Naive thymus-derived CD8-positive, alpha-beta T cell (primary cell): ENCODE measurements around the gene AACS. TPM values are rescaled to one million over a fixed set of nuclear protein-coding genes. Genes with fewer than 3 reads are reported as not detected.

ENCODE experiments used
- ATAC-seq, 2 donors: fragments of 150-1000 bp; cut with Tn5 transposase in 1 of 2; sonication (Bioruptor Pico), chemical (Tn5 transposase) in 1 of 2; 1 replicate in 1 of 2; 2 replicates in 1 of 2; pipeline ENCODE4 v1.10.0; 2021; ENCODE audit warnings: mild to moderate bottlenecking in 2 of 2, moderate library complexity in 2 of 2
- POLR2A ChIA-PET: fragments of 350-600 bp; sonication (Branson Sonifier 250); formaldehyde crosslinking; loops from one replicate; lab custom pipeline; 2021; ENCODE audit warnings: antibody characterized with exemption; lab: Charles Lee
- DNase-seq, 10 donors: peaks; one replicate each; pipeline versions ENCODE4 v3.0.0 to v3.0.0-alpha.2; 2020 to 2022
- H3K27ac Mint-ChIP-seq, 10 donors: one replicate each; pipeline ENCODE4 v1.8.0; 2020 to 2022; ENCODE audit warnings: mild to moderate bottlenecking in 10 of 10, mixed read lengths in 10 of 10, moderate library complexity in 4 of 10, inconsistent platforms in 1 of 10
- H3K27me3 Mint-ChIP-seq, 5 donors: one replicate each; pipeline ENCODE4 v1.8.0; 2021 to 2022; ENCODE audit warnings: mixed read lengths in 5 of 5
- H3K36me3 Mint-ChIP-seq, 3 donors: one replicate each; pipeline ENCODE4 v1.8.0; 2020 to 2022; ENCODE audit warnings: mixed read lengths in 3 of 3, mild to moderate bottlenecking in 2 of 3, inconsistent platforms in 1 of 3
- H3K4me1 Mint-ChIP-seq, 4 donors: one replicate each; pipeline ENCODE4 v1.8.0; 2021 to 2022; ENCODE audit warnings: mixed read lengths in 4 of 4
- H3K4me3 Mint-ChIP-seq, 10 donors: one replicate each; pipeline ENCODE4 v1.8.0; 2020 to 2022; ENCODE audit warnings: mild to moderate bottlenecking in 10 of 10, mixed read lengths in 10 of 10, moderate library complexity in 6 of 10, inconsistent platforms in 1 of 10
- H3K9me3 Mint-ChIP-seq, 9 donors: one replicate each; pipeline ENCODE4 v1.8.0; 2020 to 2022; ENCODE audit warnings: mixed read lengths in 9 of 9, mild to moderate bottlenecking in 3 of 9, inconsistent platforms in 1 of 9, moderate library complexity in 1 of 9
- polyA plus RNA-seq, 3 donors: library from polyadenylated mRNA; unstranded; fragments of 300-500 nt; fragmentation: Illumina TruSeq; gene quantifications; one replicate each; pipeline ENCODE4 v1.2.3, GENCODE V29; 2021
- total RNA-seq, 8 experiments: library from RNA in 2 of 8; stranded (reverse) in 2 of 8; gene quantifications; one replicate each; pipeline ENCODE4 v1.2.3 and lab custom pipeline; 2021 to 2026

AACS gene
- total and polyA plus RNA-seq, 5 experiments from 2014 or later = 7.4 to 20.4 (median 17.2) TPM

DNA sequence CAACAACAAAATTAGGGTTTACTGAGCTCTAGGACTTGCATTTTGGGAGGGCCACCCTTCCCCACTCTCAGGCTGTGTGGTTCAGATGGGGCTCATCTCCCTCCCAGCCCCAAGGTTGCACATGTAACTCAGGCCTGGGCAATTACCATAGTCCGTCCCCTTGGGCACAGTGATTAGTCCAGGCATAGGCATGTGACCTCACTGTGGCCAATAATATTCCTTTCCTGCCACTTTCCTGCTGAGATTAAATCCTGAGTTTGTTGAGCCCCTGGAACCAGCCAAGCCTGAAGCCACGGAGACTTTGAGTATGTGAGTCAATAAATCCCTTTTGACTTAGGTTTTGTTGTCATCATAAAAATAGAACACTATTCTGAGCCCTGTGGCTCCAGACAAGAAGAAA lies 113.0 kb downstream of the AACS start:
- ATAC-seq (no peak), DNase-seq (no peak)
- POLR2A ChIA-PET = no interaction called here
- H3K36me3 Mint-ChIP-seq = peaks cover 0 to 9% (median 0%) of the 10 kb centered on the region in 3 donors
- H3K27ac Mint-ChIP-seq = no peak overlapping the region
- H3K27me3 Mint-ChIP-seq = peaks cover 28 to 68% (median 37%) of the 10 kb centered on the region in 5 donors
- peaks cover 0 to 11% (median 0%) of the 10 kb centered on the region in 9 donors for H3K9me3 Mint-ChIP-seq
- peaks cover 1 to 2% (median 1%) of the 10 kb centered on the region in 4 donors for H3K4me1 Mint-ChIP-seq
- H3K4me3 Mint-ChIP-seq = no peak overlapping the region

DNA sequence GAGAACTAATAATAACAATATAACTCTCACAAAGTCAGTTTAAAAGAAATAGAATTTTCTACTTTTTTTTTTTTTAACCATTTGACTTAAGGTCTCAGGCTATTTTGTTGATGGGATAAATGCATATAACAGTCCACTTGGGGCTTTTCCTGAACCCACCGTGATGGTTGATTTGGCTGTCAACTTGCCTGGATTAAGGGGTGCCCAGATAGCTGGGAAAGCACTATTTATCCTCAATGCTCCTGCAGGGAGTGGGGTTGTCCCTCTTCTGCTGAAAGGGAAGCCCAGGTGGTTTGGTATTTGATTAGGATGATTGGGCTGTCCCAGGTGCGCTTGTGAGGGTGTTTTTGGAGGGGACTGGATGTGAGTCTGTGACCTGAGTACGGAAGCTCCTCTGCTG lies 114.9 kb downstream of the AACS start:
- no peak for ATAC-seq
- peaks cover 0 to 9% (median 0%) of the 10 kb centered on the region in 9 donors for H3K9me3 Mint-ChIP-seq
- peaks cover 2 to 8% (median 4%) of the 10 kb centered on the region in 4 donors for H3K4me1 Mint-ChIP-seq
- peaks cover 0 to 6% (median 0%) of the 10 kb centered on the region in 3 donors for H3K36me3 Mint-ChIP-seq
- no peak for DNase-seq
- H3K4me3 Mint-ChIP-seq = no peak overlapping the region
- POLR2A ChIA-PET = no interaction called here
- H3K27me3 Mint-ChIP-seq = peaks cover 39 to 82% (median 49%) of the 10 kb centered on the region in 5 donors
- H3K27ac Mint-ChIP-seq = no peak overlapping the region

DNA sequence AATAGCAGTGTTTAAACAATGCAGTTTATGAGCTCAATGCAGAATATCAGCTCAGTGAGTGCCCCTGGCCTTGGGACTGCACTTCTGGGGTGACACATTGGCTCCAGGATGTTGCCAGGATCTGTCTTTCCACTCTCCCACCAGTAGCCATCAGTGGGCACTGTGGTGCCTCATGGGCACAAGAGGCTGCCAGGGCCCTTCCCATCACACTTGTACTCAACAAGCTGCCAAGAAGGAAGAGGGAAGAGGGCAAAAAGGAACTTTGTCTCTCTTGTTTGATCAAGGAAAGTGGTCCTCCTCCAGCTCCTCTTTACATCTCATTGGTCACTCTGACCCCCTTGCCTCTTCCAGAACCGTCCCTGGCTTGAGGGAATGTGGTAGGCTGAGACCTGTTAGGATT lies 115.9 kb downstream of the AACS start:
- DNase-seq (no peak), ATAC-seq (no peak)
- H3K4me3 Mint-ChIP-seq = no peak overlapping the region
- no peak overlapping the region for H3K27ac Mint-ChIP-seq
- POLR2A ChIA-PET = no interaction called here
- peaks cover 2 to 10% (median 5%) of the 10 kb centered on the region in 4 donors for H3K4me1 Mint-ChIP-seq
- peaks cover 0 to under 1% (median 0%) of the 10 kb centered on the region in 9 donors for H3K9me3 Mint-ChIP-seq
- H3K36me3 Mint-ChIP-seq = no peaks in the 10 kb centered on the region
- peaks cover 38 to 80% (median 52%) of the 10 kb centered on the region in 5 donors for H3K27me3 Mint-ChIP-seq

DNA sequence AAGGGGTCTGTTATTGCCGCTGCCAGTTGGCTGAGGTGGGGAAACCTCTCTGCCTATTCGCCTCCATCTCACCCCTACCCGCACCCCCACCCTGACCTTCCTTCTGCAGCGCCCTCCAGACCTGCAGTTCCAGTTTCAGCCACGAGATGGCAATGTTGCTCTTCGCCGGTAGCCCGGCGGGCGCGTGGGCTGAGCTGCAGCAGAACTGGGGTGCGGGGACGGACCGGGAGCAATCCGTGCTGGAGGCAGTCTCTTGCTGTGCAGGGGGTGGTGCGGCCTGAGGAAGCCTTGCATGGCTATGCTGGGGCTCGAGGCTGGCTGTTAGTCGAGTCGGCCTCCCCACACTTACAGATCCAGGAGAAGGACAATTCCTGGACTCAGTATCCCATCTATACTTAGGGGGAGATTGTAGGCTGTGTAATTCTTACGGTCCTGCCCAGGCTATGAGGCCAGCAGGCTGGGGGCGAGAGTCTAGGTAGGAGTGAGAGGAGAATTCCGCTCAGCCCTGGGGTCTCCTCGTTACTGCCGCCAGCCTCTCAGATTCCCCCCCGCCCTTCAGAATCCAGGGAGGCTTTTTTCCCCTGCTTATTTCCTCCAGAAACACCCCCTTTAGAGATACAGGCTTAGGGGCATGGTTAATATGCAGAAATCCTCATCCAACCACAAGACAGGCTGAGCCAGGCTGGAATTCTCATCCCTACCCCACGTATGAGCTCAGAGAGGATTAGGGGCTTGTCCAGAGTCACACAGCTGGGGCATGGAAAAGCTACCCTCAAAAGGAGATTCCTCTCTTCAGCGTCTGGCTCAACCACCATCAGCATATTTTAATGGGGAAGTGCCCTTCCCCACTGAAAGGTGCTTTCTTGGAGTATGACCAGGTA lies 118.2 kb downstream of the AACS start:
- peaks cover 38 to 68% (median 50%) of the 10 kb centered on the region in 5 donors for H3K27me3 Mint-ChIP-seq
- H3K4me1 Mint-ChIP-seq = peaks cover 2 to 17% (median 9%) of the 10 kb centered on the region in 4 donors
- POLR2A ChIA-PET = no interaction called here
- no peak overlapping the region for H3K27ac Mint-ChIP-seq
- no peaks in the 10 kb centered on the region for H3K9me3 Mint-ChIP-seq
- H3K4me3 Mint-ChIP-seq = peak overlapping the region in 2 of 10 donors; percentile 3 to 18
- peak; percentile 80 to 81 for ATAC-seq
- H3K36me3 Mint-ChIP-seq = peaks cover 0 to 5% (median 0%) of the 10 kb centered on the region in 3 donors
- DNase-seq = peak; percentile 52 to 83 (median 71)

DNA sequence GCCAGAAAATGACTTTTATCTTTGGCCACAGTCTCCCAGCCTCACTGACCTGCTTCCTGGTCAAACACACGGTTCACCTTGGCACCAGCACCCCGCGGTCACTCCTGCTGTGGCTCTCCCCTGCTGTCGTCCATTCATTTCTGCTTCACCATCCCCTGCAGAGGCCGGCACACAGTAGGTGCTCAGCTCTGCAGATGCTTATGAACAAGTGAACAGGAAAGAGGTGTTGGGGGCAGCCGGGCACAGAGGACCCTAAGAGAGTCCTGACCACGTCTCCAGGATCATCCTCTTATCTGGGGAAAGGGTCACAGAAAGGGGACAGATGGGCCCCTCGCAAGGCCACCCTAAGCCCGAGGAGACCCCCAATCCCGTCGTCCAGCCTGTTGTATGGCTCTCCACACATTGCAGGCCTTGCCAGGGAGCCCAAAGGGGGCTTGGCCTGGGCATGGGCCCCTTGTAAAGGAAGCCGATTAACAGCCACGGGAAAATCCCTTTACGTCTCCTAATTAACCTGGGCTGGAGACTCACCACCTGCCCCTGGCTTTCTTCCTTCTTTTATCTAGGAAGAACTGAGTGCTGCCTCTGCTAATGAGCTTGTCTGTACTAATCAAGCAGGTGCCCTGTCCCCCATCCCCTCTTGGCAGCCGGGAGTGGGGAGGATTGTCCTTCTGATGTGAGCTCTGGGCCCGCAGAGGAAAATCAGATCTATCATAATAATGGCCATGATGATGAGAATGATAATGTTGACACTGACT lies 119.2 kb downstream of the AACS start:
- ATAC-seq (no peak), DNase-seq (no peak)
- no peaks in the 10 kb centered on the region for H3K9me3 Mint-ChIP-seq
- peaks cover 0 to 5% (median 0%) of the 10 kb centered on the region in 3 donors for H3K36me3 Mint-ChIP-seq
- no peak overlapping the region for H3K27ac Mint-ChIP-seq
- H3K27me3 Mint-ChIP-seq = peaks cover 38 to 71% (median 56%) of the 10 kb centered on the region in 5 donors
- H3K4me1 Mint-ChIP-seq = peaks cover 2 to 17% (median 9%) of the 10 kb centered on the region in 4 donors
- peak overlapping the region in 4 of 10 donors; percentile 8 to 43 (median 32) for H3K4me3 Mint-ChIP-seq
- POLR2A ChIA-PET = no interaction called here

DNA sequence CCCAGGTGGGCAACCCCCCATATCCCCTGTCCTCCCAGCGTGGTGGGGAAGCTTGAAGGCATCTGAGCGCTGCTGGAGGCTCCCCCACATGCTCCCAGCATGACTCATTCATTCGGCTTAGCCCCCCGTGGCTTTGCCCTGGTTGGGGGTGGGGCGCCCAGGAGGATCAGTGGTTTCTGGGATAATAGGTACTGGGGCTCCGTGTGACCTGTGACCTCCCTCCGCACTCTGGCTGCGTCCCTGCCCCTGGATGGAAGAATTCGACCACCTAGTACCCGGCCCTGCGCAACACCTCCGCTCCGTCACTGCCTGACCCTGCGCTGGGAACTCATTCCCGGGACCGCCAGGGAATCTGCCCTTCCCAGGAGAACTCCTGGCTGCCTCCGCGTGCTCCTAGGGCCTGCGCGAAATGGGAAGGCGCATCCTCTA lies 120.1 kb downstream of the AACS start:
- peaks cover 40 to 80% (median 60%) of the 10 kb centered on the region in 5 donors for H3K27me3 Mint-ChIP-seq
- peaks cover 2 to 17% (median 9%) of the 10 kb centered on the region in 4 donors for H3K4me1 Mint-ChIP-seq
- peak overlapping the region in 3 of 10 donors; percentile 11 to 35 (median 22) for H3K4me3 Mint-ChIP-seq
- H3K9me3 Mint-ChIP-seq = no peaks in the 10 kb centered on the region
- ATAC-seq (no peak), DNase-seq (no peak)
- POLR2A ChIA-PET = no interaction called here
- H3K27ac Mint-ChIP-seq = no peak overlapping the region
- H3K36me3 Mint-ChIP-seq = peaks cover 0 to 5% (median 0%) of the 10 kb centered on the region in 3 donors

DNA sequence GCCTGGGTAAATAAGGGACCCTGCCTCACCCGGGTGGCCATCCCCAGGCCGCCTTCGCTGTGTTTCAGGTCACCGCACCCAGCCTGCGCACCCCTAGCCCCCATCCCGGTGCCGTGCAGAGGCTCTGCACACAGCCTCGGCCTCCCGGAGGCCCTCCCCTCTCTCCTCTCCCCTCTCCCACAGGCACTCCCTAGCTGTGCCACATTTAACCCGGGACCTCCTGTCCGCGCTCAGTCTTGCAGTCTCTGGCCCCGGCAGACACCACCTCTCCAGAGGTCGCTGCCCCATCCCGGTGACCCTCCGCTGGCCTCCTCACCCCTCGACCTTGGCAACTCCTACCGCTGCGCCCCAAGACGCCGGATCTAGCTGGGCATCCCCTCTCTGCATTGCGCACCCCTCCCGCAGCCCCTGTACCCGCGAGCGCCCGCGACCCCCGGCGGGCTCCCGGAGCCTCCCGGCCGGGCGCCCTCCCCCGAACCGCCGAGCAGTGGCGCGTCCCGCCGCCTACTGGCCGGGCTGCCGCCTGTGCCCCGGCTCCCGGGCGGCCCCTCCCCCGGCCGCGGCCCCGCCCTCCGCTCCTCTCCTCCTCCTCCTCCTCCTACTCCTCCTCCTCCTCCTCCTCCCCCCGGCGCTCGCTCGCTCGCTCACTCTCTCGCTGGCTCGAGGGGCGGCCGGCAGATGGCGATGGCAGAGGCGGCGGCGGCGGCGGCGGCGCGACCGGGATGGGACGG lies 120.7 kb downstream of the AACS start, which contains the start of gene TMEM132B:
TSS of gene TMEM132B (plus strand) at position 647 of the 731 bp plus-strand sequence.
- Mint-ChIP-seq H3K27ac (no peak within 1 kb of the TSS), H3K9me3 (no peaks in the 10 kb centered on the region), H3K4me3 (peak within 1 kb of the TSS in 8 of 10 donors; percentile 22 to 62 (median 41)), H3K36me3 (peaks cover 0 to 5% (median 0%) of the 10 kb centered on the region in 3 donors), H3K4me1 (peaks cover 2 to 17% (median 9%) of the 10 kb centered on the region in 4 donors), H3K27me3 (peaks cover 40 to 82% (median 61%) of the 10 kb centered on the region in 5 donors)
- POLR2A ChIA-PET = no interaction called here
- ATAC-seq (no peak), DNase-seq (no peak)

DNA sequence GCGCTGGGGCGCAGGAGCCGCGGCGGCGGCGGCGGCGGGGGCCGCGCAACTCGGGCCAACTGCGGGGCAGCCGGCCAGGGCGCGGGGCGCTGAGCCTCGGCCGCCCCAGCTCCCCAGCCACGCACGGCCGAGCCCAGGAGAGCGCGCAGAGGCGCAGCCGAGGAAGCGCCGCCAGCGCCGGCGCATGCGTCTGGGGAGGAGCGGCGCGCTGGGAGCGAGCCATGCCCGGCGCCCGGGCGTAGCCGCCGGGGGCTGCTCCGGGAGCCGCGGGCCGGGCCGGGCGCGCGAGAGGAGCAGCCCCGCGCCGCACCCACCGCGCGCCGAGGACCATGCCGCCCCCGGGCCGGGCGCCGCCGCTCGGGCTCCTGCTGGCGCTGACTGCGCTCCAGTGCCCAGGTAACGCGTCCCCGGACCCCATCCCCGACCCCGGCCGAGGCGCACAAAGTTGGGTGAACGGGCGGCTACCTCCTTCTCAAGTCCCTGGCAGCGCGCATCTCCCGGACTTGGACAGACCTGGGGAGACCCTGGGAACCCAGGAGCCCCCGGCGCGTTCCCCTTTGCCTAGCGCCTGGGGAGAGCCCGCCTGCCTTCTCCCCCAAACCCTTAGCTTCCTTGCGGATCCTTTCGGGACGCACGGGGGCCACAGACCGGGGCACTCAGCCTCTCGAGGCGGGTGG lies 121.4 kb downstream of the AACS start:
- Mint-ChIP-seq H3K9me3 (no peaks in the 10 kb centered on the region), H3K27ac (no peak overlapping the region), H3K4me3 (peak overlapping the region in 2 of 10 donors; percentile 30 to 42), H3K27me3 (peaks cover 37 to 81% (median 61%) of the 10 kb centered on the region in 5 donors), H3K4me1 (peaks cover 2 to 17% (median 9%) of the 10 kb centered on the region in 4 donors), H3K36me3 (peaks cover 0 to 9% (median 2%) of the 10 kb centered on the region in 3 donors)
- POLR2A ChIA-PET = no interaction called here
- DNase-seq = no peak
- no peak for ATAC-seq

DNA sequence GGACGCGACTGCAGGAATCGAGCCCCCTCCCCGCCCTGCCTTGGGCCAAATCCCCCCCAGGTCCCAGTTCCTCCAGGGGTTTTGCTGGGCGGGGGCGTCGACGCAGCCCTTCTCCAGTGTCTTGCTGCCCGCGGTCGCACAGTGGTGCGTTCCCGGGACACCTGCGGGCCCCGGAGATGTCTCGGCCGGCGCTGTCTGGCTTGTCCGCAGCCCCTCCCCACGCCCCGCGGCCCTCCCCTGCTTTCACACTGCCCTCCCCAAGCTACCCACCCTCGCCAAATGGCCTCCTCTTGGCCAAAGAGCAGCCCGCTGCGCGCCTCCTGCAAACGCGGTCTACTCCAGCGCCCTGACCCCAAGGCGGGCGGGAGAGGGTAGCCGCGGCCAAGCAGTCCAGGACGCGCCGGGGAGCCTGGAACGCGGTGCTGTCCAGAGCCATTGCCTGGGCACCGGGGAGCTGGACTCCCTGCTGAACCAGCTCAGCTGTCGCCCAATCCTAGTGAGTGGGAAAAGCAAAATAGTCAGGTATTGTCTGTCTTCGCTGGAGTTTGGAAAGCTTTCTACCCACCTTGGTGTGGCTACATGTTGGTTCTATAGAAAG lies 122.0 kb downstream of the AACS start:
- no peak for ATAC-seq
- peaks cover 0 to 10% (median 3%) of the 10 kb centered on the region in 3 donors for H3K36me3 Mint-ChIP-seq
- H3K4me1 Mint-ChIP-seq = peaks cover 2 to 17% (median 9%) of the 10 kb centered on the region in 4 donors
- no peak for DNase-seq
- POLR2A ChIA-PET = no interaction called here
- H3K27me3 Mint-ChIP-seq = peaks cover 34 to 81% (median 61%) of the 10 kb centered on the region in 5 donors
- H3K27ac Mint-ChIP-seq = no peak overlapping the region
- H3K4me3 Mint-ChIP-seq = peak overlapping the region in 2 of 10 donors; percentile 41 to 42
- no peaks in the 10 kb centered on the region for H3K9me3 Mint-ChIP-seq

DNA sequence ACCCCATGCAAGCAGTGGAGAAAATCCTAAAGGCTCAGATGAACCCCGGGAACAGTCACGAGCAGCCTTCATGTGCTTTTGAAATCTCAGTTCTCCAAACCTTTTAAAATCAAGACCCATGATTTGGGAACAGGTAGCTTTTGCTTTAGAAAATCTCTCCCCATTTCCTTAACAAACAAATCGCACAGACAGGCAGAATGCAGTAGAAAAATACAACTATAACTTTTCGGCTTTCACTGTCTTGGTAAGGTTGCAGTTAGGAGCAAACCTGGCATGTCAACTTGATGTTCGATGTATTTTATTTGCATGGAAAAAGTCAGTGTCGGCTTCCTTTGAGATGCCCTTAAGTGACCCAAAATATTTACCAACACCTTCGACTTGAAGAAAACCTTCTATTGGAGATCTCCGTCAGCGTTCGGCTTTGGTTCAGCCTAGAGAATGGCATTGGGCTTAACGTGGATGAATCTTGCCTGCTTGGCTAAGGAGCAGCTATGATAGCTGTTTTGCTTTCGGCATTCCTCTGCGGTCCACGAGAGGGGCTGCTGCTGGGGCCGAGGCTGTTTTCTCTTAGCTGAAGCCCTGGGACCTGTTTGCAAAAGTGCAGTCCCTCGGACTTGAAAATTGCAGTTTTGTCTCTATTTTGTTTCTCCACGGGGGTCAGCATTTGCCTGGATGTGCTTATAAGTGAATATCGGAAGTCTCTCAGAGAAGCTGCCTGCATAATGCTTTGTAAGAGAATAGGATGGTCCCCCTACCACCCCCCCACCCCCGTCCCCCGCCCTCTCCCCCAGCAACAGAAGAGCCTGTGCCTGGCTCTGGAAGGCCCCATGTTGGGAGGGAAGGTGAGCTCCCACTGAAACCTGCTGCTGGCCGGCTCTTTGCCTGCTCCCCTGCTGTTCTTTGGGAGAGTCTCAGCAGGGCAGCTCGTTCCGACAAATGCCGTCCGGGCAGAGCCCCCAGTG lies 122.8 kb downstream of the AACS start:
- H3K36me3 Mint-ChIP-seq = peaks cover 0 to 10% (median 3%) of the 10 kb centered on the region in 3 donors
- peak overlapping the region in 6 of 10 donors; percentile 12 to 53 (median 28) for H3K4me3 Mint-ChIP-seq
- ATAC-seq = no peak
- H3K9me3 Mint-ChIP-seq = no peaks in the 10 kb centered on the region
- H3K27ac Mint-ChIP-seq = no peak overlapping the region
- POLR2A ChIA-PET = no interaction called here
- no peak for DNase-seq
- peaks cover 32 to 81% (median 69%) of the 10 kb centered on the region in 5 donors for H3K27me3 Mint-ChIP-seq
- peaks cover 2 to 17% (median 9%) of the 10 kb centered on the region in 4 donors for H3K4me1 Mint-ChIP-seq
